NCI-H1092 (cell line): ENCODE data around the gene C16orf96.

ENCODE experiments used
- DNase-seq: peaks from one replicate; lab custom pipeline; 2025; lab: John Stamatoyannopoulos, UW

The C16orf96 gene

GRCh38 chr16:4616047-4616811 lies 60.1 kb downstream of the C16orf96 start:
- DNase-seq: peak; percentile 99

- DNase-seq: no peak
Measured at GRCh38 chr16:4617880-4618279, 61.7 kb downstream of the C16orf96 start.

- no peak for DNase-seq
Measured at GRCh38 chr16:4618645-4619418, 62.7 kb downstream of the C16orf96 start.

- DNase-seq: no peak
Measured at GRCh38 chr16:4623593-4623992, 67.5 kb downstream of the C16orf96 start.

- DNase-seq: peak; percentile 95
Measured at GRCh38 chr16:4624015-4624826, 68.1 kb downstream of the C16orf96 start, which contains the start of gene MGRN1. Gene MGRN1, plus strand, starts transcription at chr16:4624826. Its CDS starts 135 bp downstream, at chr16:4624961.

GRCh38 chr16:4624827-4625559 lies 68.9 kb downstream of the C16orf96 start:
- DNase-seq: peak; percentile 28

- DNase-seq: no peak
Measured at GRCh38 chr16:4625560-4626159, 69.5 kb downstream of the C16orf96 start.

- DNase-seq: no peak
Measured at GRCh38 chr16:4626396-4626795, 70.3 kb downstream of the C16orf96 start.

GRCh38 chr16:4628283-4628682 lies 72.1 kb downstream of the C16orf96 start:
- no peak for DNase-seq

GRCh38 chr16:4631444-4631843 lies 75.3 kb downstream of the C16orf96 start:
- no peak for DNase-seq

- no peak for DNase-seq
Measured at GRCh38 chr16:4633910-4634635, 77.9 kb downstream of the C16orf96 start.

- no peak for DNase-seq
Measured at GRCh38 chr16:4634768-4635167, 78.6 kb downstream of the C16orf96 start.

GRCh38 chr16:4636196-4636595 lies 80.1 kb downstream of the C16orf96 start:
- no peak for DNase-seq

GRCh38 chr16:4637501-4638166 lies 81.5 kb downstream of the C16orf96 start:
- DNase-seq: no peak

GRCh38 chr16:4639899-4640509 lies 83.9 kb downstream of the C16orf96 start:
- no peak for DNase-seq

GRCh38 chr16:4640572-4641305 lies 84.6 kb downstream of the C16orf96 start:
- no peak for DNase-seq

GRCh38 chr16:4641306-4641687 lies 85.2 kb downstream of the C16orf96 start:
- DNase-seq: no peak

GRCh38 chr16:4641895-4642294 lies 85.8 kb downstream of the C16orf96 start:
- DNase-seq: no peak
